SK-N-SH (cell line): ENCODE measurements around the gene CAMKMT. TPM values are rescaled to one million over a fixed set of nuclear protein-coding genes. Genes with fewer than 3 reads are reported as not detected.
A peak's percentile ranks its signal among the peaks of the same experiment; 100 is the strongest.
"Not testable (repeated sequence)": the region's sequence is repeated elsewhere in the genome, so short reads cannot be mapped to it uniquely, and the experiment has no call there.

ENCODE experiments used
- CTCF ChIA-PET: fragments of 300-600, 350-600 bp; formaldehyde crosslinking; extraction: SDS; loops from one replicate; lab custom pipeline; 2021; lab: Yijun Ruan, JAX
- POLR2A ChIA-PET: fragments of 350-600 bp; sonication (Branson Sonifier 250); formaldehyde crosslinking; extraction: SDS; loops from one replicate; lab custom pipeline; 2020; ENCODE audit warnings: antibody characterized with exemption, inconsistent platforms; lab: Yijun Ruan, JAX
- DNase-seq: peaks from one replicate; pipeline ENCODE4 v3.0.0; 2012
- H2AFZ ChIP-seq: fragments of 200-600 bp; sonication (generic); 2 replicates; pipeline ENCODE4 v1.8.1; 2016; ENCODE audit warnings: antibody characterized with exemption, mild to moderate bottlenecking, low read depth
- H3F3A ChIP-seq: fragments of 200-600 bp; sonication (generic); replicated peaks from 2 replicates; pipeline ENCODE3; 2016; ENCODE audit warnings: antibody characterized with exemption, mild to moderate bottlenecking; ENCODE audit not compliant: insufficient read depth
- H3K27ac ChIP-seq, 2 experiments: fragments of 200-500 bp in 1 of 2; fragments of 200-600 bp in 1 of 2; sonication (Bioruptor generic) in 1 of 2; sonication (generic), shearing (Covaris generic) in 1 of 2; 2 replicates each; pipeline versions ENCODE4 v1.5.1 to v1.6.1; 2014 to 2016; ENCODE audit warnings: low read depth in 2 of 2, inconsistent platforms in 1 of 2, low read length in 1 of 2, mild to moderate bottlenecking in 1 of 2, mixed read lengths in 1 of 2
- H3K27me3 ChIP-seq: fragments of 200-600 bp; sonication (generic), shearing (Covaris generic); 2 replicates; pipeline ENCODE4 v1.6.1; 2016; ENCODE audit warnings: mixed run types; ENCODE audit not compliant: insufficient read depth
- H3K36me3 ChIP-seq, 2 experiments: fragments of 200-500 bp in 1 of 2; fragments of 200-600 bp in 1 of 2; sonication (Bioruptor generic) in 1 of 2; sonication (generic) in 1 of 2; replicated peaks in 1 of 2; 2 replicates each; pipeline versions ENCODE3 to v1.5.1; 2014 to 2016; ENCODE audit warnings: low read length in 1 of 2, mild to moderate bottlenecking in 1 of 2; ENCODE audit not compliant: insufficient read depth in 2 of 2, control insufficient read depth in 1 of 2
- H3K4me1 ChIP-seq, 2 experiments: fragments of 200-500 bp in 1 of 2; fragments of 200-600 bp in 1 of 2; sonication (Bioruptor generic) in 1 of 2; sonication (generic), shearing (Covaris generic) in 1 of 2; 2 replicates each; pipeline versions ENCODE4 v1.5.1 to v1.6.1; 2014 to 2016; ENCODE audit warnings: low read depth in 1 of 2, low read length in 1 of 2, mixed run types in 1 of 2; ENCODE audit not compliant: insufficient read depth in 2 of 2, control insufficient read depth in 1 of 2
- H3K4me2 ChIP-seq: fragments of 200-600 bp; sonication (generic), shearing (Covaris generic); 2 replicates; pipeline ENCODE4 v1.6.1; 2017; ENCODE audit warnings: mixed run types
- H3K4me3 ChIP-seq, 2 experiments: fragments of 200-500 bp in 1 of 2; fragments of 200-600 bp in 1 of 2; sonication (Bioruptor generic) in 1 of 2; sonication (generic), shearing (Covaris generic) in 1 of 2; 2 replicates each; pipeline versions ENCODE4 v1.5.1 to v1.8.1; 2014 to 2016; ENCODE audit warnings: low read depth in 2 of 2, inconsistent platforms in 1 of 2, low read length in 1 of 2, mild to moderate bottlenecking in 1 of 2, mixed read lengths in 1 of 2, moderate library complexity in 1 of 2
- H3K79me2 ChIP-seq: fragments of 200-600 bp; sonication (generic); 2 replicates; pipeline ENCODE4 v1.8.1; 2017; ENCODE audit warnings: mild to moderate bottlenecking; ENCODE audit not compliant: insufficient read depth
- H3K9ac ChIP-seq: fragments of 200-600 bp; sonication (generic); 2 replicates; pipeline ENCODE4 v1.6.1; 2017; ENCODE audit warnings: mixed run types
- H3K9me2 ChIP-seq: fragments of 200-600 bp; sonication (generic); 2 replicates; pipeline ENCODE4 v1.6.1; 2017; ENCODE audit warnings: mixed run types
- H3K9me3 ChIP-seq: fragments of 200-600 bp; sonication (generic); 2 replicates; pipeline ENCODE4 v1.6.1; 2017; ENCODE audit warnings: mixed run types, mild to moderate bottlenecking, moderate library complexity
- H4K20me1 ChIP-seq: fragments of 200-600 bp; sonication (generic); 2 replicates; pipeline ENCODE4 v1.6.1; 2017; ENCODE audit warnings: mild to moderate bottlenecking, mixed run types; ENCODE audit not compliant: insufficient read depth
- ELF1 ChIP-seq: IDR thresholded peaks from 2 replicates; pipeline ENCODE4 v1.4.0; 2012
- FOXM1 ChIP-seq: IDR thresholded peaks from 2 replicates; pipeline ENCODE4 v1.4.0; 2012; ENCODE audit warnings: low read depth, mild to moderate bottlenecking
- GATA2 ChIP-seq: sonication (generic); formaldehyde crosslinking; IDR thresholded peaks from 2 replicates; pipeline ENCODE4 v1.5.0; 2020; ENCODE audit warnings: mild to moderate bottlenecking, missing genetic modification reagents
- JUND ChIP-seq: IDR thresholded peaks from 2 replicates; pipeline ENCODE4 v1.4.0; 2012
- MEF2A ChIP-seq: IDR thresholded peaks from 2 replicates; pipeline ENCODE4 v1.4.0; 2012; ENCODE audit warnings: low read depth, borderline replicate concordance
- MXI1 ChIP-seq: IDR thresholded peaks from 2 replicates; pipeline ENCODE4 v1.6.1; 2012; ENCODE audit warnings: mild to moderate bottlenecking, low read depth, low read length, improper control_type of control experiment
- NRF1 ChIP-seq: IDR thresholded peaks from 2 replicates; pipeline ENCODE4 v1.6.1; 2012; ENCODE audit warnings: low read depth, mild to moderate bottlenecking, low read length
- RAD21 ChIP-seq: IDR thresholded peaks from 2 replicates; pipeline ENCODE4 v1.6.1; 2012; ENCODE audit warnings: mild to moderate bottlenecking, low read length
- REST ChIP-seq: IDR thresholded peaks from 2 replicates; pipeline ENCODE4 v1.6.1; 2012; ENCODE audit warnings: mild to moderate bottlenecking, low read depth, low read length, moderate library complexity
- RFX5 ChIP-seq: IDR thresholded peaks from 2 replicates; pipeline ENCODE4 v1.6.1; 2012; ENCODE audit warnings: mild to moderate bottlenecking, improper control_type of control experiment, low read length
- RXRA ChIP-seq: IDR thresholded peaks from 2 replicates; pipeline ENCODE4 v1.4.0; 2012; ENCODE audit warnings: low read depth, mild to moderate bottlenecking, borderline replicate concordance
- SIN3A ChIP-seq: IDR thresholded peaks from 2 replicates; pipeline ENCODE4 v1.6.1; 2012; ENCODE audit warnings: low read depth, mild to moderate bottlenecking, low read length, moderate library complexity, borderline replicate concordance
- WGBS: methylation state at CpG from one replicate; pipeline ENCODE4 v1.1.6; 2017; ENCODE audit warnings: low lambda C conversion rate; 5-methylcytosine and 5-hydroxymethylcytosine counted together
- polyA plus RNA-seq, 3 experiments: library from polyadenylated mRNA; depleted of rRNA; stranded (reverse); fragments of >200 nt; gene quantifications; 2 replicates each; pipeline ENCODE4 v1.2.3, GENCODE V29; 2012
- TF ChIP-seq, protein P1 (sequence below): IDR thresholded peaks from 2 replicates; pipeline ENCODE4 v1.4.0; 2012; ENCODE audit warnings: low read depth, borderline replicate concordance

Gene CAMKMT
- polyA plus RNA-seq, 1 of the 3 experiments (the other 2 are of a cell fraction), result 5.9 TPM

DNA sequence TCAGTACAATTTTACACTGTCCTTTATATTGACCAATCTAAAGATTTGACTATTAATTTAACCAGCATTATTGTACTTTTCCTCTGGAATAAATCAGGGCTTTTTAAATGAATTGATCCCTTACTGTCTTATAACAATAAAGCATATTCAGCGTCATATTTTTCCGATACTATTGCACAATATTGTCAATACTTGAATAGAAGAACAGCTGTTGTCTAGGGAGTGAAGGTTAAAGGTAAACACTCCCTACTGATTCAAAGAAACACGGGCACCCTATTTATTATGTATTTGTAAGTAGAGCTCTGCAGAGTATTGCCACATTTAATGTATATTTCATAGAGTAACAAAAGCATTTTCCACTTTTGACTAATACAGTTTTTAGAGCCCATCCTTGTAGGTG lies 134.4 kb downstream of the CAMKMT start (continued):
- no peak for TF ChIP-seq REST
- no peak for TF ChIP-seq MXI1
- no peak for TF ChIP-seq GATA2 (CRISPR knock-in tag)
- no peak for TF ChIP-seq JUND
- TF ChIP-seq ELF1, result no peak
- TF ChIP-seq RAD21, result no peak
- no peak for TF ChIP-seq RXRA
- TF ChIP-seq MEF2A, result no peak
- no peak for TF ChIP-seq FOXM1
- no peak for TF ChIP-seq RFX5
- no peak for TF ChIP-seq NRF1

DNA sequence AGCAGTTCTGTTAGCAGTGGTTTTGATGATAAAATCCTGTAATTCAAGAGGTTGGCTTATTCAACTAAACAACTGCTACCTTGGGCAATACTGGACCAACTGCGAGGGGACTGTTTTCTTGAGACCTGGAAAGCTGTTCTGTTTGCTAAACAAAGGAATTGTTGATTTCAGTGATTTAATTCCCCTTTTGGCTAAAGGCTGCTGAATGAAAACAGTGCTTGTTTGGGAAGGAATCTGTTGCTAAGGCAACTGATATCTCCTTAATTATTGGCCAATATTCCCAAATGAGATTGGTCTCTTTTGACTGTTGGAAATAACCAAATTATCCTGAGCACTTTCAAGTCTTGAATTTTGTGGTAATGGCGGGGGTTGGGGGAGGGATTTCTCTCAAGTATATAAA lies 136.8 kb downstream of the CAMKMT start:
- no peaks in the 10 kb centered on the region for H3K9me2 ChIP-seq
- TF ChIP-seq GATA2 (CRISPR knock-in tag) (0 out of 2 replicates have a peak, but pooled peaks have one; percentile 8), SIN3A (no peak)
- TF ChIP-seq, protein P1, sequence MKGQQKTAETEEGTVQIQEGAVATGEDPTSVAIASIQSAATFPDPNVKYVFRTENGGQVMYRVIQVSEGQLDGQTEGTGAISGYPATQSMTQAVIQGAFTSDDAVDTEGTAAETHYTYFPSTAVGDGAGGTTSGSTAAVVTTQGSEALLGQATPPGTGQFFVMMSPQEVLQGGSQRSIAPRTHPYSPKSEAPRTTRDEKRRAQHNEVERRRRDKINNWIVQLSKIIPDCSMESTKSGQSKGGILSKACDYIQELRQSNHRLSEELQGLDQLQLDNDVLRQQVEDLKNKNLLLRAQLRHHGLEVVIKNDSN, result no peak
- TF ChIP-seq, all 33 proteins: peak for 1
- no peak overlapping the region for H2AFZ ChIP-seq
- no peaks in the 10 kb centered on the region for H4K20me1 ChIP-seq
- ChIA-PET POLR2A (no interaction called here), CTCF (interaction anchor here (1.1 to 7.1 kb wide), 5 partner anchors 12 to 976 kb away, joined by 3 to 95 read pairs (median 3); no protein-coding TSS in a partner anchor)
- no peak overlapping the region for H3K4me3 ChIP-seq
- no peaks in the 10 kb centered on the region for H3K79me2 ChIP-seq
- H3K9me3 ChIP-seq, result no peaks in the 10 kb centered on the region
- WGBS, result 83% methylated on average over 2 of the region's 2 CpGs
- peak overlapping the region in 1 of 2 experiments; percentile 1; a peak in 1 of 4 replicates for H3K27ac ChIP-seq
- no peaks in the 10 kb centered on the region for H3K4me1 ChIP-seq
- no peak for DNase-seq
- no peak overlapping the region for H3K9ac ChIP-seq
- no peaks in the 10 kb centered on the region for H3K36me3 ChIP-seq
- no peak overlapping the region for H3K4me2 ChIP-seq
- no peaks in the 10 kb centered on the region for H3K27me3 ChIP-seq
- H3F3A ChIP-seq, result peaks cover 3% of the 10 kb centered on the region

DNA sequence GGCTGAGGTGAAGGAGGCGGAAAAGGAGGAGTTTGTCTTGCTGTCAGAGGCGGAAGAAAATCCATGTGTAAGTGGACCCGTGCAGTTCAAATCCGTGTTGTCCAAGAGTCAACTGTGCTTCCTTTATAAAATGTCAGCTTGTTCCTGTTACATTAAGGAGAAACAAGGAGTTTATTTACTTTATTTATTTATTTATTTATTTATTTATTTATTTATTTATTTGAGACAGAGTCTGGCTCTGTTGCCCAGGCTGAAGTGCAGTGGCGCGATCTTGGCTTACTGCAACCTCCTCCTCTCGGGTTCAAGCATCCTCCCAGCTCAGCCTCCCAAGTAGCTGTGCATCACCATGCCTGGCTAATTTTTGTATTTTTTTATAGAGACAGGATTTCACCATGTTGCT lies 143.9 kb downstream of the CAMKMT start:
- H3K27ac ChIP-seq, H3K4me3 ChIP-seq, H3K27me3 ChIP-seq, H3K9ac ChIP-seq, DNase-seq, H3K9me2 ChIP-seq, H3K79me2 ChIP-seq, POLR2A ChIA-PET, H3K36me3 ChIP-seq, H3K9me3 ChIP-seq, H4K20me1 ChIP-seq, H3K4me2 ChIP-seq, H2AFZ ChIP-seq, H3K4me1 ChIP-seq, H3F3A ChIP-seq: not testable (repeated sequence)
- WGBS, result 96% methylated on average over 7 of the region's 7 CpGs
- CTCF ChIA-PET, result interaction anchor here (1.3 to 3.4 kb wide), 2 partner anchors 26 to 450 kb away, joined by 3 to 14 read pairs; no protein-coding TSS in a partner anchor
